Transverse colon (tissue), 4 donors: ENCODE results near the gene CDH22.

ENCODE experiments used
- EP300 ChIP-seq: sonication (generic); formaldehyde crosslinking; IDR thresholded peaks from one replicate; pipeline ENCODE4 v1.6.1; 2017; ENCODE audit warnings: antibody characterized with exemption, low read depth
- POLR2A ChIP-seq: fragments of 450-650 bp; IDR thresholded peaks from one replicate; pipeline ENCODE4 v1.6.1; 2016; ENCODE audit warnings: antibody characterized with exemption, mild to moderate bottlenecking, moderate library complexity
- POLR2AphosphoS5 ChIP-seq, 3 donors: sonication (generic); formaldehyde crosslinking; IDR thresholded peaks; one replicate each; pipeline ENCODE4 v1.6.1; 2016; ENCODE audit warnings: antibody characterized with exemption in 3 of 3
- TF ChIP-seq, protein P1 (sequence below), 5 experiments: fragments of 200-600 bp in 3 of 5; fragments of 450-650 bp in 2 of 5; sonication (generic) in 3 of 5; IDR thresholded peaks; 1 replicate in 2 of 5; 2 replicates in 3 of 5; pipeline ENCODE4 v1.5.1; 2016 to 2017; ENCODE audit warnings: antibody characterized with exemption in 5 of 5, inconsistent platforms in 3 of 5, mild to moderate bottlenecking in 2 of 5, moderate library complexity in 1 of 5

DNA sequence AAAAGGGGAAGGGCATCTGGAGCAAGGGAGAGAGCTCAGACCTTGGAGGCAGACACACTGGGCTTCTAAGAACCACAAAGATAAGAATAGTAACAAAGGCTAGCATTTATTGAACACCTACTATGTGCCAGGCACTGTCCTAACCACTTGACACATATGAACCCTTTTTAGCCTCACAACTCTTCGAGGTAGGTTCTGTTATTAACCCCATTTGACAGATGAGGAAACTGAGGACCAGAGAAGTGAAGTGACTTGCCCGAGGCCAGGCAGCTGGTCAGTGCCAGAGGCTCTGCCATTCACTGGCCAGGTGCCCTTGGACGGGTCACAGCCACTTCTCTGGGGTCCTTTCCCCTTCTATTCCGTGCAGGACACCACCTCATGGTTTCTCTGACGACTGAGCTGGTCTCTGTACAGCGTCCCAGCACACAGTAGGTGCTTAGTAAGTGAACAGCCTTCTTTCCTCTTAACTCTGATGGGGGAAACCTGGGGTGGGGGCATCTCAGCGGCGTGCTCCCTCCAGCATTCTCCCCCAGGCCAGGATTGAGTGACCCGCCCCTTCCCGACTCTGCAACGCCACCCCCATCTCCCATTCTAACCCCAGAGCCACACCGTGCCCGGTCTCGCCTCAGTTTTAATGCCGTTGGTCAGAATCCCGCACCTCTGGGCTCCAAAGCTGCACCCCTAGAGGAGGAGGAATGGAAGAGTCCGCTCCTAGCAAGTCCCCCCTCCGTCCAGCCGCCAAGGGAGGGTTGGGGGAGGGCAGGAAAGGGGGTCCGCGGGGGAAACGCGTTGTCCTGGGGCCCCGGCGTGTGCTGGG is 134.4 kb downstream of the CDH22 start:
- TF ChIP-seq, protein P1, sequence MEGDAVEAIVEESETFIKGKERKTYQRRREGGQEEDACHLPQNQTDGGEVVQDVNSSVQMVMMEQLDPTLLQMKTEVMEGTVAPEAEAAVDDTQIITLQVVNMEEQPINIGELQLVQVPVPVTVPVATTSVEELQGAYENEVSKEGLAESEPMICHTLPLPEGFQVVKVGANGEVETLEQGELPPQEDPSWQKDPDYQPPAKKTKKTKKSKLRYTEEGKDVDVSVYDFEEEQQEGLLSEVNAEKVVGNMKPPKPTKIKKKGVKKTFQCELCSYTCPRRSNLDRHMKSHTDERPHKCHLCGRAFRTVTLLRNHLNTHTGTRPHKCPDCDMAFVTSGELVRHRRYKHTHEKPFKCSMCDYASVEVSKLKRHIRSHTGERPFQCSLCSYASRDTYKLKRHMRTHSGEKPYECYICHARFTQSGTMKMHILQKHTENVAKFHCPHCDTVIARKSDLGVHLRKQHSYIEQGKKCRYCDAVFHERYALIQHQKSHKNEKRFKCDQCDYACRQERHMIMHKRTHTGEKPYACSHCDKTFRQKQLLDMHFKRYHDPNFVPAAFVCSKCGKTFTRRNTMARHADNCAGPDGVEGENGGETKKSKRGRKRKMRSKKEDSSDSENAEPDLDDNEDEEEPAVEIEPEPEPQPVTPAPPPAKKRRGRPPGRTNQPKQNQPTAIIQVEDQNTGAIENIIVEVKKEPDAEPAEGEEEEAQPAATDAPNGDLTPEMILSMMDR (IDR thresholded peaks at IDR 0.05) = no peak
- TF ChIP-seq POLR2A (no peak), EP300 (no peak), POLR2AphosphoS5 (IDR thresholded peaks at IDR 0.05) (no peak)
